H1 (cell line): Measurements from ENCODE around the gene CDKL5. TPM values are rescaled to one million over a fixed set of nuclear protein-coding genes. Genes with fewer than 3 reads are reported as not detected.

Experiments used
- CTCF ChIA-PET: fragments of 300-600 bp; sonication (Branson Sonifier 250); formaldehyde crosslinking; loops from one replicate; lab custom pipeline; 2021; ENCODE audit not compliant: partially characterized antibody; lab: Charles Lee
- POLR2A ChIA-PET: fragments of 300-600 bp; sonication (Branson Sonifier 250); formaldehyde crosslinking; loops from one replicate; lab custom pipeline; 2021; ENCODE audit warnings: inconsistent platforms; ENCODE audit not compliant: partially characterized antibody; lab: Charles Lee
- DNase-seq, 2 experiments: peaks; one replicate each; pipeline versions ENCODE4 v3.0.0 to v3.0.0-alpha.2; 2010 to 2022; ENCODE audit warnings: low spot score in 2 of 2, low read depth in 1 of 2, mixed read lengths in 1 of 2
- FAIRE-seq: peaks from 2 replicates; lab custom pipeline; 2011; peaks lifted over from hg19 to GRCh38; lab: Jason Lieb, UNC
- H2AFZ ChIP-seq: 2 replicates; pipeline ENCODE4 v1.8.1; 2012; ENCODE audit warnings: low read length, inconsistent platforms
- H2AK5ac ChIP-seq: 2 replicates; pipeline ENCODE4 v1.6.1; 2013; ENCODE audit warnings: low read depth, low read length
- H2BK120ac ChIP-seq: replicated peaks from 2 replicates; pipeline ENCODE3; 2013; ENCODE audit warnings: low read depth, low read length, inconsistent platforms
- H2BK12ac ChIP-seq: 2 replicates; pipeline ENCODE4 v1.6.1; 2013; ENCODE audit warnings: low read depth, low read length
- H2BK15ac ChIP-seq: 2 replicates; pipeline ENCODE4 v1.6.1; 2013; ENCODE audit warnings: low read length
- H2BK20ac ChIP-seq: 2 replicates; pipeline ENCODE4 v1.6.1; 2013; ENCODE audit warnings: low read length
- H2BK5ac ChIP-seq: 2 replicates; pipeline ENCODE4 v1.6.1; 2013; ENCODE audit warnings: low read depth, low read length
- H3K14ac ChIP-seq: 2 replicates; pipeline ENCODE4 v1.6.1; 2013; ENCODE audit warnings: inconsistent platforms; ENCODE audit not compliant: insufficient read length
- H3K18ac ChIP-seq: 2 replicates; pipeline ENCODE4 v1.6.1; 2013; ENCODE audit warnings: low read length; ENCODE audit errors: extremely low read depth
- H3K23ac ChIP-seq: 2 replicates; pipeline ENCODE4 v1.6.1; 2013; ENCODE audit warnings: inconsistent platforms; ENCODE audit not compliant: insufficient read length
- H3K23me2 ChIP-seq: 2 replicates; pipeline ENCODE4 v1.6.1; 2013; ENCODE audit warnings: low read depth, low read length
- H3K27ac ChIP-seq: 2 replicates; pipeline ENCODE4 v1.6.1; 2011; ENCODE audit warnings: low read depth, low read length, inconsistent platforms
- H3K27me3 ChIP-seq, 4 experiments: replicated peaks in 1 of 4; 1 replicate in 1 of 4; 2 replicates in 3 of 4; pipeline versions ENCODE4 v1.6.1 to v1.8.1; 2011 to 2013; ENCODE audit warnings: low read length in 3 of 4, mild to moderate bottlenecking in 3 of 4, inconsistent platforms in 2 of 4, mixed read lengths in 2 of 4, moderate library complexity in 1 of 4; ENCODE audit not compliant: control insufficient read depth in 3 of 4, insufficient read depth in 3 of 4; ENCODE audit errors: extremely low read depth in 1 of 4
- H3K36me3 ChIP-seq, 4 experiments: 2 replicates each; pipeline versions ENCODE4 v1.6.1 to v1.8.1; 2011 to 2013; ENCODE audit warnings: mild to moderate bottlenecking in 4 of 4, low read length in 3 of 4, moderate library complexity in 2 of 4, control low read depth in 1 of 4, inconsistent platforms in 1 of 4; ENCODE audit not compliant: insufficient read depth in 4 of 4, control insufficient read depth in 2 of 4
- H3K4ac ChIP-seq: replicated peaks from 2 replicates; pipeline ENCODE3; 2013; ENCODE audit warnings: low read length, low read depth, mixed read lengths, inconsistent platforms; ENCODE audit not compliant: insufficient read length
- H3K4me1 ChIP-seq, 4 experiments: replicated peaks in 1 of 4; 1 replicate in 1 of 4; 2 replicates in 3 of 4; pipeline versions ENCODE4 v1.6.1 to v1.8.1; 2011 to 2013; ENCODE audit warnings: low read length in 3 of 4, inconsistent platforms in 2 of 4, mixed read lengths in 1 of 4; ENCODE audit not compliant: insufficient read depth in 4 of 4, control insufficient read depth in 3 of 4
- H3K4me2 ChIP-seq, 2 experiments: 2 replicates each; pipeline versions ENCODE4 v1.6.1 to v1.8.1; 2011 to 2013; ENCODE audit warnings: low read depth in 2 of 2, low read length in 2 of 2, control low read depth in 1 of 2, inconsistent platforms in 1 of 2, mild to moderate bottlenecking in 1 of 2; ENCODE audit not compliant: insufficient read depth in 1 of 2
- H3K4me3 ChIP-seq, 4 experiments: fragments of 200-600, 300-600 bp in 1 of 4; sonication (generic), shearing (Covaris generic), sonication (Bioruptor Twin) in 1 of 4; 2 replicates each; pipeline versions ENCODE4 v1.5.1 to v1.8.1; 2011 to 2016; ENCODE audit warnings: low read length in 4 of 4, low read depth in 3 of 4, control low read depth in 2 of 4, inconsistent platforms in 2 of 4, mild to moderate bottlenecking in 2 of 4, mixed read lengths in 1 of 4, moderate library complexity in 1 of 4; ENCODE audit not compliant: insufficient read depth in 2 of 4; ENCODE audit errors: extremely low read depth in 1 of 4
- H3K56ac ChIP-seq: replicated peaks from 2 replicates; pipeline ENCODE3; 2013; ENCODE audit warnings: low read depth, mild to moderate bottlenecking, mixed read lengths, low read length, inconsistent platforms; ENCODE audit not compliant: insufficient read length
- H3K79me1 ChIP-seq: 2 replicates; pipeline ENCODE4 v1.6.1; 2013; ENCODE audit warnings: low read depth, low read length, control low read depth
- H3K79me2 ChIP-seq, 2 experiments: 2 replicates each; pipeline versions ENCODE4 v1.6.1 to v1.8.1; 2012 to 2013; ENCODE audit warnings: low read length in 2 of 2, mild to moderate bottlenecking in 2 of 2, inconsistent platforms in 1 of 2; ENCODE audit not compliant: insufficient read depth in 2 of 2, control insufficient read depth in 1 of 2
- H3K9ac ChIP-seq, 4 experiments: replicated peaks in 1 of 4; 1 replicate in 1 of 4; 2 replicates in 3 of 4; pipeline versions ENCODE4 v1.6.1 to v1.8.1; 2011 to 2013; ENCODE audit warnings: low read depth in 3 of 4, low read length in 3 of 4, control low read depth in 2 of 4, mild to moderate bottlenecking in 2 of 4, moderate library complexity in 2 of 4, inconsistent platforms in 1 of 4; ENCODE audit errors: extremely low read depth in 1 of 4
- H3K9me3 ChIP-seq, 2 experiments: 2 replicates each; pipeline versions ENCODE4 v1.6.1 to v1.8.1; 2012 to 2013; ENCODE audit warnings: mild to moderate bottlenecking in 2 of 2, moderate library complexity in 2 of 2, control low read depth in 1 of 2, inconsistent platforms in 1 of 2, low read depth in 1 of 2, low read length in 1 of 2, mixed read lengths in 1 of 2; ENCODE audit not compliant: insufficient read depth in 2 of 2
- H4K20me1 ChIP-seq, 2 experiments: replicated peaks in 1 of 2; 2 replicates each; pipeline versions ENCODE3 to v1.8.1; 2011 to 2013; ENCODE audit warnings: inconsistent platforms in 2 of 2, low read length in 2 of 2, mild to moderate bottlenecking in 1 of 2; ENCODE audit not compliant: insufficient read depth in 2 of 2, control insufficient read depth in 1 of 2
- H4K5ac ChIP-seq: 2 replicates; pipeline ENCODE4 v1.6.1; 2013; ENCODE audit warnings: low read length, low read depth, mixed read lengths, inconsistent platforms; ENCODE audit not compliant: insufficient read length
- H4K8ac ChIP-seq: 2 replicates; pipeline ENCODE4 v1.8.0; 2013; ENCODE audit warnings: mild to moderate bottlenecking, moderate library complexity, low read length, inconsistent platforms; ENCODE audit not compliant: insufficient read depth; ENCODE audit errors: extremely low read depth
- H4K91ac ChIP-seq: replicated peaks from 2 replicates; pipeline ENCODE3; 2013; ENCODE audit warnings: low read length, mixed read lengths, inconsistent platforms; ENCODE audit not compliant: insufficient read length
- CTBP2 ChIP-seq: IDR thresholded peaks from 2 replicates; pipeline ENCODE4 v1.7.0; 2011; ENCODE audit warnings: borderline replicate concordance, mild to moderate bottlenecking, moderate library complexity, mixed read lengths, low read length; ENCODE audit not compliant: insufficient read depth, insufficient read length
- EGR1 ChIP-seq: IDR thresholded peaks from 2 replicates; pipeline ENCODE4 v1.6.1; 2011; ENCODE audit warnings: low read depth, low read length, borderline replicate concordance
- HDAC6 ChIP-seq: IDR thresholded peaks from one replicate; pipeline ENCODE4 v1.7.1; 2012; ENCODE audit warnings: low read depth, mild to moderate bottlenecking, inconsistent platforms, low read length, moderate library complexity
- SAP30 ChIP-seq: fragments of 300-600 bp; sonication (generic); IDR thresholded peaks from 2 replicates; pipeline ENCODE4 v1.7.1; 2012; ENCODE audit warnings: low read length, moderate library complexity, mild to moderate bottlenecking, inconsistent platforms; ENCODE audit not compliant: insufficient read depth, insufficient replicate concordance
- SP2 ChIP-seq: IDR thresholded peaks from 2 replicates; pipeline ENCODE4 v1.6.1; 2012; ENCODE audit warnings: mild to moderate bottlenecking, low read length, inconsistent platforms
- TAF1 ChIP-seq: IDR thresholded peaks from 2 replicates; pipeline ENCODE4 v1.6.1; 2011; ENCODE audit warnings: mild to moderate bottlenecking, low read depth, low read length
- TBP ChIP-seq: IDR thresholded peaks from 2 replicates; pipeline ENCODE4 v1.6.1; 2011; ENCODE audit warnings: low read depth, low read length, improper control_type of control experiment
- WGBS, 2 experiments: shearing (Covaris generic) in 1 of 2; methylation state at CpG; one replicate each; pipeline versions ENCODE4 v1.1.6 to v1.1.7; 2013 to 2015; ENCODE audit warnings: low lambda C conversion rate in 2 of 2, mixed read lengths in 2 of 2, inconsistent platforms in 1 of 2, low coverage in 1 of 2, missing lambda C conversion rate in 1 of 2; ENCODE audit not compliant: insufficient replicate concordance in 2 of 2, insufficient coverage in 1 of 2, insufficient read length in 1 of 2; ENCODE audit errors: extremely low coverage in 1 of 2, missing lambda C conversion rate in 1 of 2; 5-methylcytosine and 5-hydroxymethylcytosine counted together
- polyA plus RNA-seq, 7 experiments: library from polyadenylated mRNA; depleted of rRNA in 3 of 7; stranded (reverse) in 5 of 7; unstranded in 2 of 7; fragments of >200 nt in 5 of 7; fragments of 200-250 nt in 2 of 7; gene quantifications; 1 replicate in 5 of 7; 2 replicates in 1 of 7; 4 replicates in 1 of 7; pipeline versions ENCODE4 v1.2.1 to v1.2.3, GENCODE V29; 2011 to 2013; ENCODE audit warnings: missing spikeins in 2 of 7, mixed read lengths in 2 of 7
- total RNA-seq: library from RNA; stranded (reverse); fragmentation: NEBNext Ultra II Directional; extraction: Animal tissue kit (Norgen Biotek cat#: 25700); gene quantifications from 2 replicates; pipeline ENCODE4 v1.2.1, GENCODE V29; 2021

The CDKL5 gene
- total and polyA plus RNA-seq, 2 of the 8 experiments (the other 6 are each of a cell fraction or from before 2014, with no cell fraction given) = 5.5 to 15.6 TPM

GRCh38 chrX:18422325-18422724 is 3.1 kb upstream of the CDKL5 start:
- Histone ChIP-seq H3K4me2 (no peak overlapping the region), H2BK20ac (no peak overlapping the region), H3K9ac (no peak overlapping the region), H3K14ac (no peak overlapping the region), H3K23me2 (peaks cover 4% of the 10 kb centered on the region), H4K8ac (no peak overlapping the region), H3K4me3 (no peak overlapping the region), H2AFZ (no peak overlapping the region), H3K4ac (no peak overlapping the region), H2BK15ac (no peak overlapping the region), H3K79me2 (peaks cover 0 to 8% of the 10 kb centered on the region in 2 experiments; a peak in 1 of 4 replicates), H3K23ac (no peak overlapping the region), H4K20me1 (no peaks in the 10 kb centered on the region), H3K36me3 (no peaks in the 10 kb centered on the region), H3K27me3 (no peaks in the 10 kb centered on the region), H3K9me3 (no peaks in the 10 kb centered on the region), H2BK5ac (no peak overlapping the region), H3K56ac (no peak overlapping the region), H3K18ac (no peak overlapping the region), H3K79me1 (no peaks in the 10 kb centered on the region), H4K5ac (no peak overlapping the region), H4K91ac (no peak overlapping the region), H2AK5ac (no peak overlapping the region), H2BK120ac (no peak overlapping the region), H3K27ac (no peak overlapping the region), H3K4me1 (no peaks in the 10 kb centered on the region; a peak in 1 of 7 replicates), H2BK12ac (no peak overlapping the region)
- DNase-seq = no peak
- no peak for TF ChIP-seq SP2
- no peak for TF ChIP-seq TAF1
- no peak for TF ChIP-seq CTBP2
- no peak for TF ChIP-seq TBP
- no peak for TF ChIP-seq SAP30
- no peak for TF ChIP-seq HDAC6
- TF ChIP-seq EGR1 = no peak
- FAIRE-seq = no peak
- POLR2A ChIA-PET = no interaction called here
- CTCF ChIA-PET = no interaction called here
- WGBS, 2 experiments = 93% methylated on average over 5 of the region's 5 CpGs; no CpG with 5 or more reads in 1 of the 2 experiments
